Mucosa of rectum (tissue), 2 donors: ENCODE measurements around the gene FSTL3.
"Not testable (repeated sequence)": the region's sequence is repeated elsewhere in the genome, so short reads cannot be mapped to it uniquely, and the experiment has no call there.

Source experiments
- H3K27ac ChIP-seq, 2 donors: one replicate each; pipeline ENCODE4 v1.7.0; 2013; ENCODE audit warnings: inconsistent platforms in 2 of 2, low read depth in 2 of 2, low read length in 2 of 2
- H3K27me3 ChIP-seq, 2 donors: one replicate each; pipeline ENCODE4 v1.7.0; 2013; ENCODE audit warnings: low read length in 2 of 2; ENCODE audit not compliant: control insufficient read depth in 2 of 2, insufficient read depth in 2 of 2
- H3K36me3 ChIP-seq, 2 donors: one replicate each; pipeline ENCODE4 v1.7.0; 2013; ENCODE audit warnings: low read length in 2 of 2; ENCODE audit not compliant: control insufficient read depth in 2 of 2, insufficient read depth in 2 of 2
- H3K4me1 ChIP-seq, 2 donors: one replicate each; pipeline ENCODE4 v1.7.0; 2013; ENCODE audit warnings: low read length in 2 of 2, mild to moderate bottlenecking in 1 of 2; ENCODE audit not compliant: control insufficient read depth in 2 of 2, insufficient read depth in 2 of 2
- H3K4me3 ChIP-seq, 2 donors: one replicate each; pipeline ENCODE4 v1.7.0; 2013; ENCODE audit warnings: low read length in 2 of 2
- H3K9ac ChIP-seq, 2 donors: one replicate each; pipeline ENCODE4 v1.7.0; 2013; ENCODE audit warnings: low read length in 2 of 2, low read depth in 1 of 2, mild to moderate bottlenecking in 1 of 2
- H3K9me3 ChIP-seq, 2 donors: one replicate each; pipeline ENCODE4 v1.7.0; 2013; ENCODE audit warnings: low read length in 2 of 2; ENCODE audit not compliant: control insufficient read depth in 2 of 2
- donor health status: healthy.
- donor health status: Normal muscosa, but diverticular disease.

Gene FSTL3

GRCh38 chr19:723714-724113 lies 47.5 kb downstream of the FSTL3 start:
- Histone ChIP-seq H3K27me3 (peaks cover 3 to 5% of the 10 kb centered on the region in 2 donors), H3K4me1 (no peaks in the 10 kb centered on the region), H3K9me3 (no peaks in the 10 kb centered on the region), H3K27ac (no peak overlapping the region), H3K9ac (no peak overlapping the region), H3K4me3 (no peak overlapping the region), H3K36me3 (no peaks in the 10 kb centered on the region)

- Histone ChIP-seq H3K27me3 (peaks cover 2 to 3% of the 10 kb centered on the region in 2 donors), H3K4me1 (no peaks in the 10 kb centered on the region), H3K9me3 (no peaks in the 10 kb centered on the region), H3K4me3 (no peak overlapping the region), H3K27ac (no peak overlapping the region), H3K36me3 (no peaks in the 10 kb centered on the region), H3K9ac (no peak overlapping the region)
Observed at GRCh38 chr19:725461-726089, 49.4 kb downstream of the FSTL3 start.

GRCh38 chr19:726993-727956 lies 51.1 kb downstream of the FSTL3 start:
- Histone ChIP-seq H3K27me3 (peaks cover 0 to 3% of the 10 kb centered on the region in 2 donors), H3K4me1 (no peaks in the 10 kb centered on the region), H3K9me3 (no peaks in the 10 kb centered on the region), H3K27ac (peak overlapping the region in 1 of 2 donors; percentile 16), H3K4me3 (no peak overlapping the region), H3K36me3 (no peaks in the 10 kb centered on the region), H3K9ac (no peak overlapping the region)

- no peaks in the 10 kb centered on the region for H3K9me3 ChIP-seq
- H3K36me3 ChIP-seq: no peaks in the 10 kb centered on the region
- no peaks in the 10 kb centered on the region for H3K4me1 ChIP-seq
- H3K9ac ChIP-seq: no peak overlapping the region
- no peak overlapping the region for H3K27ac ChIP-seq
- H3K27me3 ChIP-seq: no peaks in the 10 kb centered on the region
- no peak overlapping the region for H3K4me3 ChIP-seq
Observed at GRCh38 chr19:728011-728410, 51.8 kb downstream of the FSTL3 start.

- not testable (repeated sequence) for H3K27ac ChIP-seq, H3K4me1 ChIP-seq, H3K36me3 ChIP-seq, H3K27me3 ChIP-seq, H3K9me3 ChIP-seq, H3K4me3 ChIP-seq, H3K9ac ChIP-seq
Observed at GRCh38 chr19:729564-729963, 53.4 kb downstream of the FSTL3 start.

GRCh38 chr19:729965-730668 lies 53.9 kb downstream of the FSTL3 start:
- no peak overlapping the region for H3K4me3 ChIP-seq
- H3K4me1 ChIP-seq: no peaks in the 10 kb centered on the region
- no peak overlapping the region for H3K9ac ChIP-seq
- no peaks in the 10 kb centered on the region for H3K36me3 ChIP-seq
- H3K9me3 ChIP-seq: no peaks in the 10 kb centered on the region
- no peak overlapping the region for H3K27ac ChIP-seq
- peaks cover 0 to 4% of the 10 kb centered on the region in 2 donors for H3K27me3 ChIP-seq

- Histone ChIP-seq H3K9me3 (no peaks in the 10 kb centered on the region), H3K27me3 (peaks cover 0 to 4% of the 10 kb centered on the region in 2 donors), H3K36me3 (no peaks in the 10 kb centered on the region), H3K27ac (no peak overlapping the region), H3K9ac (no peak overlapping the region), H3K4me3 (no peak overlapping the region), H3K4me1 (no peaks in the 10 kb centered on the region)
Observed at GRCh38 chr19:731000-731399, 54.8 kb downstream of the FSTL3 start.

- no peaks in the 10 kb centered on the region for H3K36me3 ChIP-seq
Observed at GRCh38 chr19:732148-733069, 56.2 kb downstream of the FSTL3 start.

More at GRCh38 chr19:732148-733069, 56.2 kb downstream of the FSTL3 start:
- no peak overlapping the region for H3K27ac ChIP-seq
- H3K4me1 ChIP-seq: peaks cover 0 to 2% of the 10 kb centered on the region in 2 donors
- no peaks in the 10 kb centered on the region for H3K9me3 ChIP-seq
- H3K4me3 ChIP-seq: no peak overlapping the region
- peaks cover 0 to 4% of the 10 kb centered on the region in 2 donors for H3K27me3 ChIP-seq
- no peak overlapping the region for H3K9ac ChIP-seq
